WTC11 (cell line): Measurements from ENCODE around the gene TTC19. TPM values are rescaled to one million over a fixed set of nuclear protein-coding genes. Genes with fewer than 3 reads are reported as not detected.

Source experiments
- ATF2 ChIP-seq: sonication (generic); formaldehyde crosslinking; IDR thresholded peaks from 2 replicates; pipeline ENCODE4 v1.8.1; 2022; ENCODE audit warnings: low read depth, missing genetic modification reagents, borderline replicate concordance
- E2F1 ChIP-seq: sonication (generic); formaldehyde crosslinking; IDR thresholded peaks from 2 replicates; pipeline ENCODE4 v1.8.0; 2022; ENCODE audit warnings: mild to moderate bottlenecking, missing genetic modification reagents
- E2F5 ChIP-seq: sonication (generic); formaldehyde crosslinking; IDR thresholded peaks from 2 replicates; pipeline ENCODE4 v1.8.1; 2022; ENCODE audit warnings: mild to moderate bottlenecking, moderate library complexity, missing genetic modification reagents
- ETV6 ChIP-seq: sonication (generic); formaldehyde crosslinking; IDR thresholded peaks from 2 replicates; pipeline ENCODE4 v1.8.1; 2022; ENCODE audit warnings: mild to moderate bottlenecking, missing genetic modification reagents
- FOXK1 ChIP-seq: sonication (generic); formaldehyde crosslinking; IDR thresholded peaks from 2 replicates; pipeline ENCODE4 v1.8.0; 2022; ENCODE audit warnings: mild to moderate bottlenecking, moderate library complexity, missing genetic modification reagents
- FOXP1 ChIP-seq: sonication (generic); formaldehyde crosslinking; IDR thresholded peaks from 2 replicates; pipeline ENCODE4 v1.8.0; 2022; ENCODE audit warnings: missing genetic modification reagents, mild to moderate bottlenecking, moderate library complexity, borderline replicate concordance
- GRHL2 ChIP-seq: fragments of 250-450 bp; sonication (Bioruptor Pico); IDR thresholded peaks from 2 replicates; pipeline ENCODE4 v1.8.0; 2022; ENCODE audit warnings: mild to moderate bottlenecking, moderate library complexity; ENCODE audit not compliant: insufficient replicate concordance, severe bottlenecking
- HMGXB4 ChIP-seq: sonication (generic); formaldehyde crosslinking; IDR thresholded peaks from 2 replicates; pipeline ENCODE4 v1.8.1; 2023; ENCODE audit warnings: mild to moderate bottlenecking, moderate library complexity, missing genetic modification reagents
- NFYB ChIP-seq: sonication (generic); formaldehyde crosslinking; conservative IDR thresholded peaks from 2 replicates; pipeline ENCODE4 v1.8.0; 2022; ENCODE audit warnings: low read depth, missing genetic modification reagents
- NR2C2 ChIP-seq: sonication (generic); formaldehyde crosslinking; IDR thresholded peaks from 2 replicates; pipeline ENCODE4 v1.8.0; 2022; ENCODE audit warnings: mild to moderate bottlenecking, missing genetic modification reagents
- RORB ChIP-seq: fragments of 250-450 bp; sonication (Bioruptor Pico); IDR thresholded peaks from 2 replicates; pipeline ENCODE4 v1.9.0; 2021; ENCODE audit warnings: mild to moderate bottlenecking
- SMAD3 ChIP-seq: sonication (generic); formaldehyde crosslinking; IDR thresholded peaks from 2 replicates; pipeline ENCODE4 v1.8.0; 2022; ENCODE audit warnings: missing genetic modification reagents, mild to moderate bottlenecking, borderline replicate concordance
- SMAD4 ChIP-seq: sonication (generic); formaldehyde crosslinking; IDR thresholded peaks from 2 replicates; pipeline ENCODE4 v1.8.0; 2022; ENCODE audit warnings: mild to moderate bottlenecking, missing genetic modification reagents
- TEAD4 ChIP-seq: sonication (generic); formaldehyde crosslinking; IDR thresholded peaks from 2 replicates; pipeline ENCODE4 v1.8.0; 2022; ENCODE audit warnings: mild to moderate bottlenecking, missing genetic modification reagents
- USF2 ChIP-seq: sonication (generic); formaldehyde crosslinking; IDR thresholded peaks from 2 replicates; pipeline ENCODE4 v1.8.1; 2023; ENCODE audit warnings: mild to moderate bottlenecking, missing genetic modification reagents, moderate library complexity
- ZNF232 ChIP-seq: sonication (generic); formaldehyde crosslinking; IDR thresholded peaks from 2 replicates; pipeline ENCODE4 v1.8.0; 2022; ENCODE audit warnings: mild to moderate bottlenecking, missing genetic modification reagents
- ZNF396 ChIP-seq: fragments of 250-450 bp; sonication (Bioruptor Pico); IDR thresholded peaks from 2 replicates; pipeline ENCODE4 v1.8.0; 2021; ENCODE audit warnings: mild to moderate bottlenecking, moderate library complexity, borderline replicate concordance
- ZNF416 ChIP-seq: fragments of 250-450 bp; sonication (Bioruptor Pico); IDR thresholded peaks from 2 replicates; pipeline ENCODE4 v1.9.0; 2021; ENCODE audit warnings: mild to moderate bottlenecking, inconsistent platforms
- ZNF423 ChIP-seq: fragments of 250-450 bp; sonication (Bioruptor Pico); IDR thresholded peaks from 2 replicates; pipeline ENCODE4 v2.1.2; 2022; ENCODE audit warnings: mild to moderate bottlenecking, moderate library complexity
- ZNF425 ChIP-seq: fragments of 250-450 bp; sonication (Bioruptor Pico); conservative IDR thresholded peaks from 2 replicates; pipeline ENCODE4 v1.9.0; 2021; ENCODE audit warnings: mild to moderate bottlenecking
- ZNF532 ChIP-seq: fragments of 250-450 bp; sonication (Bioruptor Pico); IDR thresholded peaks from 2 replicates; pipeline ENCODE4 v1.9.0; 2021; ENCODE audit warnings: mild to moderate bottlenecking, borderline replicate concordance
- total RNA-seq: library from RNA; stranded (reverse); gene quantifications from 3 replicates; pipeline ENCODE4 v1.2.3, GENCODE V29; 2021
- TF ChIP-seq, protein P1 (sequence below): sonication (generic); formaldehyde crosslinking; IDR thresholded peaks from 2 replicates; pipeline ENCODE4 v1.8.0; 2022; ENCODE audit warnings: mild to moderate bottlenecking, missing genetic modification reagents
- TF ChIP-seq, protein P2 (sequence below): sonication (generic); formaldehyde crosslinking; IDR thresholded peaks from 2 replicates; pipeline ENCODE4 v1.8.1; 2023; ENCODE audit warnings: mild to moderate bottlenecking, missing genetic modification reagents

Gene TTC19
- total RNA-seq, 1 experiment from 2014 or later: 55.3 TPM

DNA sequence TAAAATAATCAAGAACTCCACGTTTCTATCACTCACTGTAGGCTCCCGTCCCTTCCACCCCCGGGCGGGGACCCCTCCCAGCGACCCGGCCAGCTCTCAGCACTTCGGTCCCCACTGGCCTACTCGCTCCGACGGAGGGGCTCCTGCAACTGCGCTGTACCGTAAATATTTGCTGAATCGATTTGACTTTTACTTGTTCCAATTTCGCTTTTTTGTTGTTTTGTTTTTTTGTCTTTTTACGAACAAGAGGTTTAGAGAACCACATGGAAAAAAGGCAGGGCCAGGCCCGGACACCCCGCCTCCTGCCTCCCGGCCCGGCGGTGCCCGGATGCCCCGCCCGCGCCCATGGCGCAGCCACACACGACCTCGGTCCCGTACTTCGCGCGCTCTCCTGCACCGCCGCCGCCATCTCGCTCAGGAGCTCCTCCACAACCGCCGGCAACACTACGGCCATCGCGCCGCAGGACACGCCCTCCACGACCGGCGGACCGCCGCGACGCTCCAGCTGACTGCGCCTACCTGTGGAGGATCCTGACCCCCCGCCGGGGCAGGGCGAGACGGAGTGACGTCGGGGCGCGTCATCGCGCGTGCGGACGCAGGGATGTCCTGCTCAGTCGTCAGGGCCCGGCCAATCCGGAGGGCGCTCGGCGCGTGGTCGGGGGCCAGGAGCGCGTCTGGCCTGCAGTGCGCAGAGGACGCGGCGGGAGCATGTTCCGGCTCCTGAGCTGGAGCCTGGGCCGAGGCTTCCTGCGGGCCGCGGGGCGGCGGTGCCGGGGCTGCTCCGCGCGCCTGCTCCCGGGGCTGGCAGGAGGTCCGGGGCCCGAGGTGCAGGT lies at the start of gene TTC19, which contains the start of gene ZSWIM7 (continued):
- TF ChIP-seq USF2: peak; percentile 52; the same call in 1 of the 2 replicates
- no peak for TF ChIP-seq ZNF416 (CRISPR knock-in tag)
- no peak for TF ChIP-seq ATF2 (CRISPR knock-in tag)
- peak; percentile 98 for TF ChIP-seq FOXK1
- TF ChIP-seq ETV6 (CRISPR knock-in tag): peak; percentile 97
- peak; percentile 71; the same call in 1 of the 2 replicates for TF ChIP-seq E2F1
- TF ChIP-seq ZNF425 (CRISPR knock-in tag): no peak
- TF ChIP-seq ZNF396 (CRISPR knock-in tag): no peak
- no peak for TF ChIP-seq NR2C2
- no peak; the same call in 1 of the 2 replicates for TF ChIP-seq TEAD4 (CRISPR knock-in tag)
- TF ChIP-seq, protein P1, sequence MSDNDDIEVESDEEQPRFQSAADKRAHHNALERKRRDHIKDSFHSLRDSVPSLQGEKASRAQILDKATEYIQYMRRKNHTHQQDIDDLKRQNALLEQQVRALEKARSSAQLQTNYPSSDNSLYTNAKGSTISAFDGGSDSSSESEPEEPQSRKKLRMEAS (CRISPR knock-in tag): peak; percentile 96
- no peak for TF ChIP-seq ZNF532 (CRISPR knock-in tag)
- 0 out of 2 replicates have a peak, but pooled peaks have one; percentile 79 for TF ChIP-seq SMAD3
- TF ChIP-seq, protein P2, sequence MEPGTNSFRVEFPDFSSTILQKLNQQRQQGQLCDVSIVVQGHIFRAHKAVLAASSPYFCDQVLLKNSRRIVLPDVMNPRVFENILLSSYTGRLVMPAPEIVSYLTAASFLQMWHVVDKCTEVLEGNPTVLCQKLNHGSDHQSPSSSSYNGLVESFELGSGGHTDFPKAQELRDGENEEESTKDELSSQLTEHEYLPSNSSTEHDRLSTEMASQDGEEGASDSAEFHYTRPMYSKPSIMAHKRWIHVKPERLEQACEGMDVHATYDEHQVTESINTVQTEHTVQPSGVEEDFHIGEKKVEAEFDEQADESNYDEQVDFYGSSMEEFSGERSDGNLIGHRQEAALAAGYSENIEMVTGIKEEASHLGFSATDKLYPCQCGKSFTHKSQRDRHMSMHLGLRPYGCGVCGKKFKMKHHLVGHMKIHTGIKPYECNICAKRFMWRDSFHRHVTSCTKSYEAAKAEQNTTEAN: peak; percentile 82
- peak; percentile 95 for TF ChIP-seq E2F5
- TF ChIP-seq RORB (CRISPR knock-in tag): no peak
- TF ChIP-seq ZNF232 (CRISPR knock-in tag): peak; percentile 49; the same call in 1 of the 2 replicates
- peak; percentile 97 for TF ChIP-seq FOXP1 (CRISPR knock-in tag)
- peak; percentile 100 for TF ChIP-seq HMGXB4
- no peak for TF ChIP-seq GRHL2 (CRISPR knock-in tag)
- TF ChIP-seq ZNF423 (CRISPR knock-in tag): peak; percentile 67; the same call in 1 of the 2 replicates
- no peak for TF ChIP-seq SMAD4 (CRISPR knock-in tag)
- TF ChIP-seq NFYB (CRISPR knock-in tag): peak; percentile 69
